IPS-11a (cell line): ENCODE data around the gene CRADD.

ENCODE experiments used
- H3K4me3 ChIP-seq: one replicate; pipeline ENCODE4 v1.5.1; 2013; ENCODE audit warnings: low read depth, low read length, control low read depth

The CRADD gene

GRCh38 chr12:93836620-93837260, 159.6 kb downstream of the CRADD start:
- H3K4me3 ChIP-seq: no peak overlapping the region

- H3K4me3 ChIP-seq: no peak overlapping the region
These were observed 161.0 kb downstream of the CRADD start for GRCh38 chr12:93838193-93838592.

- no peak overlapping the region for H3K4me3 ChIP-seq
These were observed 161.9 kb downstream of the CRADD start for GRCh38 chr12:93839064-93839463.

GRCh38 chr12:93841671-93842070, 164.5 kb downstream of the CRADD start:
- no peak overlapping the region for H3K4me3 ChIP-seq

- no peak overlapping the region for H3K4me3 ChIP-seq
These were observed 167.1 kb downstream of the CRADD start for GRCh38 chr12:93844164-93844784.

- no peak overlapping the region for H3K4me3 ChIP-seq
These were observed 169.9 kb downstream of the CRADD start for GRCh38 chr12:93846936-93847516.

GRCh38 chr12:93847517-93848474, 170.6 kb downstream of the CRADD start:
- H3K4me3 ChIP-seq: no peak overlapping the region

- H3K4me3 ChIP-seq: no peak overlapping the region
These were observed 171.4 kb downstream of the CRADD start for GRCh38 chr12:93848523-93849101.

- no peak overlapping the region for H3K4me3 ChIP-seq
These were observed 172.8 kb downstream of the CRADD start for GRCh38 chr12:93849946-93850345.

- H3K4me3 ChIP-seq: no peak overlapping the region
These were observed 173.5 kb downstream of the CRADD start for GRCh38 chr12:93850481-93851256.

- H3K4me3 ChIP-seq: no peak overlapping the region
These were observed 174.1 kb downstream of the CRADD start for GRCh38 chr12:93851257-93851671.

- H3K4me3 ChIP-seq: no peak overlapping the region
These were observed 175.0 kb downstream of the CRADD start for GRCh38 chr12:93852173-93852591.

- H3K4me3 ChIP-seq: no peak overlapping the region
These were observed 176.7 kb downstream of the CRADD start for GRCh38 chr12:93853698-93854478.

- no peak overlapping the region for H3K4me3 ChIP-seq
These were observed 178.1 kb downstream of the CRADD start for GRCh38 chr12:93855261-93855660.

- no peak overlapping the region for H3K4me3 ChIP-seq
These were observed 179.4 kb downstream of the CRADD start for GRCh38 chr12:93856611-93857010.

- no peak overlapping the region for H3K4me3 ChIP-seq
These were observed 180.2 kb downstream of the CRADD start for GRCh38 chr12:93857279-93857938.

GRCh38 chr12:93857991-93858447, 180.8 kb downstream of the CRADD start:
- no peak overlapping the region for H3K4me3 ChIP-seq

- no peak overlapping the region for H3K4me3 ChIP-seq
These were observed 183.6 kb downstream of the CRADD start for GRCh38 chr12:93860668-93861373.
